Gastrocnemius medialis (tissue), 4 donors: Measurements from ENCODE around the gene WDR18.

Experiments used
- CTCF ChIP-seq, 5 experiments: fragments of 450-650 bp in 3 of 5; fragments of 200-600 bp in 2 of 5; sonication (generic) in 2 of 5; IDR thresholded peaks in 4 of 5; conservative IDR thresholded peaks in 1 of 5; 1 replicate in 4 of 5; 2 replicates in 1 of 5; pipeline ENCODE4 v1.5.1; 2016 to 2019; ENCODE audit warnings: antibody characterized with exemption in 5 of 5, mild to moderate bottlenecking in 3 of 5, moderate library complexity in 3 of 5
- POLR2A ChIP-seq, 2 donors: fragments of 450-650 bp; IDR thresholded peaks; one replicate each; pipeline ENCODE4 v1.6.1; 2017; ENCODE audit warnings: antibody characterized with exemption in 2 of 2, mild to moderate bottlenecking in 2 of 2, moderate library complexity in 2 of 2

- TF ChIP-seq CTCF (IDR thresholded peaks at IDR 0.05 in 4 of 5, conservative IDR thresholded peaks at IDR 0.05 in 1 of 5) (no peak), POLR2A (IDR thresholded peaks at IDR 0.05) (no peak)
Measured at GRCh38 chr19:990746-991145, 6.6 kb downstream of the WDR18 start.
